Stimulated activated CD8-positive, alpha-beta memory T cell treated with anti-CD3 and anti-CD28 coated beads, Interleukin-15, amount 100 ng/mL, for 4 hours (primary cell): ENCODE measurements around the gene NCAPG2.

Experiments used
- DNase-seq, 2 donors: peaks; one replicate each; pipeline ENCODE4 v3.0.0-alpha.2; 2020; ENCODE audit warnings: low read depth in 2 of 2

NCAPG2 gene

DNA sequence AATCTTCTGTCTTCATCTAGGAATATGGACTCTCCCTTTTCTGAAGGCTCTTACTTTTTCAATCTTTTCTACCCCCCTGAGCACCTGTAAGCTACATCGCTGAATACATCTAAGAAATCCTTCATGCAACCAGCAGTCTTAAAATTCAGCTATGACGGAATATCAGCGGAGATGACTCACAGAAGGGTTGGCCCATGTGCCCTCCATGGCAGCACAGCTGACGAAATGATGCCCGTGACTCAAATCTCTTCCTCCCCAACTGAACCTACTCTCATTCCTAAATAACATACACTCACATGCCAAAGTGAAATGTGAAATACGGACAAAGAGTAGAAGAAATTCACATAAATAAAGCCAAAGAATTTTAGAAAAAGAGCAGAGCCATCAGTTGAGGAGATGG lies 30.3 kb upstream of the NCAPG2 start:
- DNase-seq: no peak

- DNase-seq: no peak
Measured at GRCh38 chr7:158733775-158734494, 29.3 kb upstream of the NCAPG2 start.

DNA sequence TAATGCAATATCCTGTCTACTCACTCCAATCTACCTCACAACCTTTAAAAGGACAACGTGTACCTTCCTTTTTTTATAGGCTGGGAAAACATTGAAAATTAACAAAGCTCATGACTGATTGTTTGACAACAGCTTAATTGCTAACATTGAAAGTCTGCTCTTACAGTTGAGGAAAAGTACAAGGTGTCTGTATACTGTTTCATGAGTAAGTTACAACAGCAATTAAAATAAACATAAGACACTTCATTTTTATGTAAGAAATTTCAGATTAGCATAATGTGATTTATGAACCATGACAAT lies 28.6 kb upstream of the NCAPG2 start:
- DNase-seq: no peak

DNA sequence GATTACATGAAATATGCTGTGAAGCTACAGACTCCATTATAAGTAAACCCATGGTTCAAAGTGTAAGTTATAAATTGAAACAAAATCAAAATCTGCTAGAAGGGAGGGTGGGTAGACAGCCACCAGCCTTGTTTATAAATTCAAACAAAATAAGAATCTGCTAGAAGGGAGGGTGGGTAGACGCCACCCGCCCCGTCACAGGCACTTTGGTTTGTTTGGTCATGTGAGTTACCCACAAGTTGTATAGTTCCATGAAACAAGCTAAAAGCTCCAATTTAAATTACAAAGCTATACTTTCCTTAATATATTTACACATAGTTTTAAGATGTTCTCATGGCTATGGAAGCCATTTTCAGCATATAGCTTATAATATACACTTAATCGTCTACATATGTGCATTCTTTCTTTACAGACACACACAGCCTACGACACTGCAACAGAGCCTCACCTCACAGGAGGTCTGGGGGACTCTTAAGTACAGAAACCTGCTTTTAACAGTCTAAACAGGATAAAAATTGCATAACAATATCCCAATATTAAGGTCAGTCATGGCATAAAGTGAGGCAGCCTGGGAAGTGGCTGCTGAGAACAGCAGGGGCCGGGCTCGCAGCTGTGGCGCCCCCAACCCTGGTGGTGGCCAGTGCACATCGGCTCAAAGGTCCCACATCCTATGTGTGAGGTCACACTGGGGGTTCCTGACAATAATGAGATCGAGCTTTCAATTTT lies 28.1 kb upstream of the NCAPG2 start:
- no peak for DNase-seq

GRCh38 chr7:158731761-158732160 lies 27.2 kb upstream of the NCAPG2 start:
- DNase-seq: no peak

- no peak for DNase-seq
Measured at GRCh38 chr7:158730383-158731346, 26.1 kb upstream of the NCAPG2 start.

DNA sequence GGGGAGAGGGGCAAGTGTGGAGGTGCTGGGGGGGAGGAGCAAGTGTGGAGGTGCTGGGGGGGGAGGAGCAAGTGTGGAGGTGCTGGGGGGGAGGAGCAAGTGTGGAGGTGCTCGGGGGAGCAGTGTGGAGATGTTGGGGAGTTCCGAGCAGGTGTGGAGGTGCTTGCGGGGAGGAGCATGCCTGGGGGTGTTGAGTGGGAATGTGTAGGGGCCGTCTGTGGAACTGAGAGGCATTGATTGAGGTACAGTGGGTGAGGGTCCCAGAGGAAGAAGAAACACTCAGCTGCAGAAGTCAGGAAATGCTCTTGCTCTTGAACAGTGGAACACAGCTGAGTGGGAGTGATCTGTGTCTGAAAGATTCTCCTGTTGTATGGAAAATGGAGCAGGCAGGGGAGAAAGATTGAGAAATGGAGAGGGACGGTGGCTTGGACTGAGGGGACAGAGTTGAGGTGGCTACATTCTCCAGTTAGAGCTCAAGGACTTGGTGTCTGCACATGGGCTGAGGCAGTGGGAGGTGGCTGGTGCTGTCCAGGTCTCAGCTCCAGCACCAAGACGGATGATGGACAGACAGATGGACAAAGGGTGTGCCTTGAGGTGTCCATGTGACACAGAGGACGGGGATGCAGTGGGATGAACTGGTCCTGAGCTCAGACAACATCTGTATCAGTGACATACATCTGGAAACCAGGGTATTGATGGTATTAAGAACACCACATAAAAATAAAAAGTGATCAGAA lies 25.2 kb upstream of the NCAPG2 start:
- DNase-seq: no peak

GRCh38 chr7:158728911-158729645 lies 24.5 kb upstream of the NCAPG2 start:
- no peak for DNase-seq

DNA sequence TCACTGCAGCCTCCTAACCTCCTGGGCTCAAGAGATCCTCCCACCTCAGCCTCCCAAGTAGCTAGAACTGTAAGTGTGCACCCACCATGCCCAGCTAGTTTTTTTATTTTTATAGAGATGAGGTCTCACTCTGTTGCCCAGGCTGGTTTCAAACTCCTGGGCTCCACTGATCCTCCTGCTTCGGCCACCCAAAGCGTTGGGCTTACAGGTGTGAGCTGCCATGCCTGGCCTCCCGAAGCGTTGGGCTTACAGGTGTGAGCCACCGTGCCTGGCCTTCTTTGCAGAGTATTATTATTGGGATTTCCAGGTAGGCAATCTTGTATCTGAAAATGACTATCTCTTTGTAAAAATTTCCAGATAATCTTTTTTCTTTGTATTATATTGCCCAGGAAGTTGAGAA lies 23.1 kb upstream of the NCAPG2 start:
- no peak for DNase-seq

- no peak for DNase-seq
Measured at GRCh38 chr7:158726277-158726807, 21.7 kb upstream of the NCAPG2 start.

- DNase-seq: no peak
Measured at GRCh38 chr7:158725506-158725800, 20.8 kb upstream of the NCAPG2 start.

- DNase-seq: no peak
Measured at GRCh38 chr7:158724658-158725505, 20.3 kb upstream of the NCAPG2 start.

DNA sequence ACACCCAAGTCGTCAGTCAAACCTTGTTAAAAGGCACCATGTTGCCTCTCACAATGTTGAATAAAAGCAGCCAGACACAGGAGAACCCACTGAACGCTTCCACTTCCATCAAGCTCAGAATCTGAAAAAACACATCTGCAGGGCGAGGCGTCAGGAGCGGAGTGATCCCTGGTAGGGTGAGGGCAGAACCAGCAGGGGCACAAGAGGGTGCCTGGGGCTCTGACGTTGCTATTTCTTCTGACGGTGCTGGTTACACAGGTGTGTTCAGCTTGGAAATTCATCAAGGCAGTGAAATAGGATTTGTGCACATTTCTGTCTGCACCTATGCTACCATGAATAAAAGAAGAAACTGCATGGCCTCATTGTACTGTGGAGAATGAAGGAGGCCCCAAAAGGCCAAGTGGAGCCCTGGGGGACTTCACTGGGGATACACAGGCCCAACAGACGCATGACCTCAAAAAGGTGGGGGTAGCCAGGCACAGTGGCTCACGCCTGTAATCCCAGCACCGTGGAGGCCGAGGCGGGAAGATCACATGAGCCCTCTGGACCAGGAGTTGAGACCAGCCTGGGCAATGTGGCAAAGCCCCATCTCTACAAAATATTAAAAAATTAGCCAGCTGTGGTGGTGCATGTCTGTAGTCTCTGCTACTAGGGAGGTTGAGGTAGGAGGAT lies 19.2 kb upstream of the NCAPG2 start:
- no peak for DNase-seq

GRCh38 chr7:158723266-158723665 lies 18.7 kb upstream of the NCAPG2 start:
- DNase-seq: no peak

- no peak for DNase-seq
Measured at GRCh38 chr7:158722574-158723237, 18.1 kb upstream of the NCAPG2 start.

DNA sequence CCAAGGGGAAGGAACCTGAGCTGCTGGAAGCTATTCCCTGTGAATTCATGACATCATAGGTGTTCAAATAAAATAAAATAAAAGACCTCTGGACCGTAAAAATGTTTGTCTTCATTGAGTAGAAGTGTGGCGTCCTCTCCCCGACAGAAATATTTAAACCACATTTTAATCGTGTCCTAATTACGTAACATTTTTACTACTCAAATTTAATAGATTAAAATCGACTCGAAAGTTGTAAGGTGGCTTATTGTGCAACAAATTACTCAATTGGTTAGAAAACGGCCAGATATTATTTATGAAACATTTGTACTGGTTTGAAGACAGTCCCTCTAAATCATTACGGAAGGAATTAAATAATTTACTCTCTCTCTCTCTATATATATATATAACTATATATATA lies 15.5 kb upstream of the NCAPG2 start:
- no peak for DNase-seq

GRCh38 chr7:158716802-158717201 lies 12.2 kb upstream of the NCAPG2 start:
- no peak for DNase-seq

- DNase-seq: no peak
Measured at GRCh38 chr7:158710651-158711102, 6.1 kb upstream of the NCAPG2 start.

DNA sequence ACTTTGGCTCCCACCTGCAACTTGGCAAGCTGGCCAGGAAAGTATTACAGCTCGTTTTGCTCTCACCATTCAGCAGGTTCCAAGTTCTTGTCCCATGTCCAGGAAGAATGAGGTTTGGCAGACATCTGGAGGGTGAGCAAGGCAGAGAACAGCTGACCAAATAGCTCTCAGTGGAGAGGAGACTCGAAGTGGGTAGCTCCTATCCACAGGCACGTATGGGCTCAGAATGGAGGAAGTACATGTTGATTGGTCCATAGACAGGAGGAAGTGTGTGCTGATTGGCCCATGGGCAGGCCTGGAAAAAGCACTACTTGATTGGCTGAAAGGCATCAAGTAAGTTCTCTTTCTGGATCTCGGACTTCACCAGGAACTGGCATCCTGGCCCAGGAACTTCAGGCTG lies 3.0 kb upstream of the NCAPG2 start:
- DNase-seq: no peak
